Caco-2 (cell line): Measurements from ENCODE around the gene CXCR5. TPM values are rescaled to one million over a fixed set of nuclear protein-coding genes. Genes with fewer than 3 reads are reported as not detected.

Experiments used
- BruUV-seq: library from RNA; stranded (reverse); fragments of 400-500 nt; replicated peaks from 2 replicates; lab custom pipeline; 2021; lab: Mats Ljungman, UMichigan
- CTCF ChIA-PET: fragments of 300-600 bp; sonication (Branson Sonifier 250); formaldehyde crosslinking; loops from one replicate; lab custom pipeline; 2022; ENCODE audit warnings: antibody characterized with exemption; lab: Charles Lee
- POLR2A ChIA-PET: fragments of 300-600 bp; sonication (Branson Sonifier 250); formaldehyde crosslinking; loops from one replicate; lab custom pipeline; 2022; ENCODE audit warnings: antibody characterized with exemption; lab: Charles Lee
- DNase-seq, 2 experiments: peaks; one replicate each; pipeline versions ENCODE4 v3.0.0 to v3.0.0-alpha.2; 2020 to 2022
- H3K27me3 ChIP-seq: replicated peaks from 2 replicates; pipeline ENCODE4 v1.6.0; 2011; ENCODE audit warnings: low read length; ENCODE audit not compliant: control insufficient read depth, insufficient read depth
- H3K36me3 ChIP-seq: 2 replicates; pipeline ENCODE4 v1.5.1; 2011; ENCODE audit warnings: low read length; ENCODE audit not compliant: control insufficient read depth, insufficient read depth
- H3K4me1 ChIP-seq: fragments of 250-450 bp; sonication (Bioruptor Pico); 2 replicates; pipeline ENCODE4 v1.5.1; 2020; ENCODE audit warnings: mild to moderate bottlenecking
- H3K4me3 ChIP-seq: 2 replicates; pipeline ENCODE4 v1.5.1; 2011; ENCODE audit warnings: low read depth, mild to moderate bottlenecking, control low read depth, low read length
- H3K9me3 ChIP-seq: fragments of 250-450 bp; sonication (Bioruptor Pico); 2 replicates; pipeline ENCODE4 v1.5.1; 2020; ENCODE audit warnings: mild to moderate bottlenecking, moderate library complexity
- H3K27ac Mint-ChIP-seq: one replicate; pipeline ENCODE4 v1.8.0; 2022; ENCODE audit warnings: mixed read lengths; ENCODE audit not compliant: unreplicated experiment
- H3K27me3 Mint-ChIP-seq: one replicate; pipeline ENCODE4 v1.8.0; 2022; ENCODE audit warnings: mixed read lengths; ENCODE audit not compliant: insufficient read depth, unreplicated experiment
- H3K36me3 Mint-ChIP-seq: one replicate; pipeline ENCODE4 v1.8.0; 2022; ENCODE audit warnings: mild to moderate bottlenecking, mixed read lengths; ENCODE audit not compliant: insufficient read depth, unreplicated experiment
- H3K4me1 Mint-ChIP-seq: one replicate; pipeline ENCODE4 v1.8.0; 2022; ENCODE audit warnings: low read depth, mixed read lengths; ENCODE audit not compliant: unreplicated experiment
- H3K4me3 Mint-ChIP-seq: one replicate; pipeline ENCODE4 v1.8.0; 2022; ENCODE audit warnings: mild to moderate bottlenecking, moderate library complexity, mixed read lengths; ENCODE audit not compliant: unreplicated experiment
- H3K9me3 Mint-ChIP-seq: one replicate; pipeline ENCODE4 v1.8.0; 2022; ENCODE audit warnings: mixed read lengths; ENCODE audit not compliant: unreplicated experiment
- intact Hi-C: fragments of 100-400 bp; cut with micrococcal nuclease; formaldehyde crosslinking; loops from one replicate; pipeline ENCODE4 v1.10.0; 2022; ENCODE audit not compliant: unreplicated experiment
- total RNA-seq: library from RNA; stranded (reverse); gene quantifications from 2 replicates; pipeline ENCODE4 v1.2.3, GENCODE V29; 2022
- TF ChIP-seq, protein P1 (sequence below), 2 experiments: fragments of 200-600 bp in 1 of 2; IDR thresholded peaks; 1 replicate in 1 of 2; 2 replicates in 1 of 2; pipeline versions ENCODE4 v1.5.1 to v1.8.0; 2011 to 2022; ENCODE audit warnings: antibody characterized with exemption in 1 of 2, control low read depth in 1 of 2, inconsistent platforms in 1 of 2, low read depth in 1 of 2, low read length in 1 of 2, mild to moderate bottlenecking in 1 of 2, moderate library complexity in 1 of 2; ENCODE audit not compliant: insufficient read depth in 1 of 2, severe bottlenecking in 1 of 2, unreplicated experiment in 1 of 2

The CXCR5 gene
- total RNA-seq, 1 experiment from 2014 or later = not detected

DNA sequence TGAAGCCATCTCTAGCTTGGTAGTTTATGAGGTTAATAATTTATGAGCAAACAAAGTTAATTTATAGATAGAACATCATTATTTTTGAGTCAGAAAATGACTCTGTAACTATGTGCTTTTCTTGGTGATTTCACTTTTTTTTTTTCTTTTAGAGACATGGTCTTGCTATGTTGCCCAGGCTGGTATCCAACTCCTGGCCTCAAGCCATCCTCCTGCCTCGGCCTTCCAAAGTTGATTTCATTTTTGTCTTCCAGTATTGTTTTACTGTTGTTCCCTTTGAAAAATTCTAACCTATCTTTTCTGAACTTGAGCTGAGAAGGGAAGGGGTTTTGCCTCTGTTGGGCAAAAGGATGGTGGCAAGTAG, 706 bp upstream of the CXCR5 start:
- no peak for DNase-seq
- 0 out of 2 replicates have a peak, but pooled peaks cover 7% of the 10 kb centered on the region for H3K4me1 ChIP-seq
- no peak overlapping the region for H3K4me3 ChIP-seq
- no peaks in the 10 kb centered on the region for H3K9me3 Mint-ChIP-seq
- H3K4me1 Mint-ChIP-seq = no peaks in the 10 kb centered on the region
- TF ChIP-seq, protein P1, sequence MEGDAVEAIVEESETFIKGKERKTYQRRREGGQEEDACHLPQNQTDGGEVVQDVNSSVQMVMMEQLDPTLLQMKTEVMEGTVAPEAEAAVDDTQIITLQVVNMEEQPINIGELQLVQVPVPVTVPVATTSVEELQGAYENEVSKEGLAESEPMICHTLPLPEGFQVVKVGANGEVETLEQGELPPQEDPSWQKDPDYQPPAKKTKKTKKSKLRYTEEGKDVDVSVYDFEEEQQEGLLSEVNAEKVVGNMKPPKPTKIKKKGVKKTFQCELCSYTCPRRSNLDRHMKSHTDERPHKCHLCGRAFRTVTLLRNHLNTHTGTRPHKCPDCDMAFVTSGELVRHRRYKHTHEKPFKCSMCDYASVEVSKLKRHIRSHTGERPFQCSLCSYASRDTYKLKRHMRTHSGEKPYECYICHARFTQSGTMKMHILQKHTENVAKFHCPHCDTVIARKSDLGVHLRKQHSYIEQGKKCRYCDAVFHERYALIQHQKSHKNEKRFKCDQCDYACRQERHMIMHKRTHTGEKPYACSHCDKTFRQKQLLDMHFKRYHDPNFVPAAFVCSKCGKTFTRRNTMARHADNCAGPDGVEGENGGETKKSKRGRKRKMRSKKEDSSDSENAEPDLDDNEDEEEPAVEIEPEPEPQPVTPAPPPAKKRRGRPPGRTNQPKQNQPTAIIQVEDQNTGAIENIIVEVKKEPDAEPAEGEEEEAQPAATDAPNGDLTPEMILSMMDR (IDR thresholded peaks at IDR 0.05; ENCODE audit: insufficient read depth in 1 of 2, low read depth in 1 of 2, low read length in 1 of 2, severe bottlenecking in 1 of 2, unreplicated experiment in 1 of 2) = no peak
- ChIA-PET CTCF (interaction anchor here (0.6 to 2.2 kb wide), 2 partner anchors 13 to 22 kb away, joined by 4 to 8 read pairs; no protein-coding TSS in a partner anchor), POLR2A (no interaction called here)
- H3K27me3 Mint-ChIP-seq = no peaks in the 10 kb centered on the region
- H3K36me3 ChIP-seq = no peaks in the 10 kb centered on the region
- intact Hi-C loops = no loop called here
- no peaks in the 10 kb centered on the region for H3K9me3 ChIP-seq
- H3K36me3 Mint-ChIP-seq = no peaks in the 10 kb centered on the region
- H3K27me3 ChIP-seq = no peaks in the 10 kb centered on the region
- no peak overlapping the region for H3K4me3 Mint-ChIP-seq
- BruUV-seq = no TSS peak
- no peak overlapping the region for H3K27ac Mint-ChIP-seq

- no TSS peak for BruUV-seq
- intact Hi-C loops = no loop called here
- H3K27me3 ChIP-seq = no peaks in the 10 kb centered on the region
- H3K9me3 ChIP-seq = no peaks in the 10 kb centered on the region
- Mint-ChIP-seq H3K36me3 (no peaks in the 10 kb centered on the region), H3K4me3 (no peak overlapping the region), H3K27me3 (no peaks in the 10 kb centered on the region), H3K9me3 (no peaks in the 10 kb centered on the region), H3K4me1 (no peaks in the 10 kb centered on the region), H3K27ac (no peak overlapping the region)
- ChIA-PET CTCF (interaction anchor here (0.6 kb wide), 1 partner anchor 49 kb away, joined by 3 read pairs; no protein-coding TSS in a partner anchor), POLR2A (no interaction called here)
- no peak overlapping the region for H3K4me3 ChIP-seq
- no peak for DNase-seq
- H3K36me3 ChIP-seq = no peaks in the 10 kb centered on the region
- 0 out of 2 replicates have a peak, but pooled peaks cover 7% of the 10 kb centered on the region for H3K4me1 ChIP-seq
- TF ChIP-seq, protein P1 (IDR thresholded peaks at IDR 0.05; ENCODE audit: insufficient read depth in 1 of 2, low read depth in 1 of 2, low read length in 1 of 2, severe bottlenecking in 1 of 2, unreplicated experiment in 1 of 2) = no peak
These were observed 1.2 kb downstream of the CXCR5 start for GRCh38 chr11:118884875-118885274.

DNA sequence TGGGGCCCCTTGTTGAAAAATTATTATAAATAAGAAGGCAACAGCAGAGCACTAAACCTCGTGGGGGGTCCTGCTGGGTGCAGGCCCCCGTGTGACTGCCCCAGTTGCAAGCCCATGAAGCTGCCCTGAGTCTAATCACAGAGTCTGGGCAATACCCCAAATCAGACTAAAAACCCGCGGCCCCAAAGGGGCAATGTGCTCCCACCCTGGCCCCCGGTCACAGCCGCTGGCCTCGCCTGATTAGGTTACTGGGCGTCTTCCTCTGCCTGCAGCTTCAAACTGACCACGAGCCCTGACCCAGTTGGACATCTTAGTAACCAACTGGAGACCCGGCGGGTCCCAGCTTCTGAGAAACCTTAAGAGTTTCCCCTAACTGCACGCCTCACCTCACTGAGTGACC, 1.6 kb downstream of the CXCR5 start:
- H3K27me3 Mint-ChIP-seq = no peaks in the 10 kb centered on the region
- no peak for DNase-seq
- no peaks in the 10 kb centered on the region for H3K9me3 Mint-ChIP-seq
- no peak overlapping the region for H3K27ac Mint-ChIP-seq
- no peak overlapping the region for H3K4me3 Mint-ChIP-seq
- 0 out of 2 replicates have a peak, but pooled peaks cover 7% of the 10 kb centered on the region for H3K4me1 ChIP-seq
- H3K36me3 ChIP-seq = no peaks in the 10 kb centered on the region
- TF ChIP-seq, protein P1 (IDR thresholded peaks at IDR 0.05; ENCODE audit: insufficient read depth in 1 of 2, low read depth in 1 of 2, low read length in 1 of 2, severe bottlenecking in 1 of 2, unreplicated experiment in 1 of 2) = no peak
- no peaks in the 10 kb centered on the region for H3K4me1 Mint-ChIP-seq
- BruUV-seq = no TSS peak
- ChIA-PET CTCF (no interaction called here), POLR2A (no interaction called here)
- intact Hi-C loops = no loop called here
- no peaks in the 10 kb centered on the region for H3K36me3 Mint-ChIP-seq
- no peaks in the 10 kb centered on the region for H3K9me3 ChIP-seq
- H3K27me3 ChIP-seq = no peaks in the 10 kb centered on the region
- no peak overlapping the region for H3K4me3 ChIP-seq
